Measurements from ENCODE around the gene OST4.

OST4 gene

DNA sequence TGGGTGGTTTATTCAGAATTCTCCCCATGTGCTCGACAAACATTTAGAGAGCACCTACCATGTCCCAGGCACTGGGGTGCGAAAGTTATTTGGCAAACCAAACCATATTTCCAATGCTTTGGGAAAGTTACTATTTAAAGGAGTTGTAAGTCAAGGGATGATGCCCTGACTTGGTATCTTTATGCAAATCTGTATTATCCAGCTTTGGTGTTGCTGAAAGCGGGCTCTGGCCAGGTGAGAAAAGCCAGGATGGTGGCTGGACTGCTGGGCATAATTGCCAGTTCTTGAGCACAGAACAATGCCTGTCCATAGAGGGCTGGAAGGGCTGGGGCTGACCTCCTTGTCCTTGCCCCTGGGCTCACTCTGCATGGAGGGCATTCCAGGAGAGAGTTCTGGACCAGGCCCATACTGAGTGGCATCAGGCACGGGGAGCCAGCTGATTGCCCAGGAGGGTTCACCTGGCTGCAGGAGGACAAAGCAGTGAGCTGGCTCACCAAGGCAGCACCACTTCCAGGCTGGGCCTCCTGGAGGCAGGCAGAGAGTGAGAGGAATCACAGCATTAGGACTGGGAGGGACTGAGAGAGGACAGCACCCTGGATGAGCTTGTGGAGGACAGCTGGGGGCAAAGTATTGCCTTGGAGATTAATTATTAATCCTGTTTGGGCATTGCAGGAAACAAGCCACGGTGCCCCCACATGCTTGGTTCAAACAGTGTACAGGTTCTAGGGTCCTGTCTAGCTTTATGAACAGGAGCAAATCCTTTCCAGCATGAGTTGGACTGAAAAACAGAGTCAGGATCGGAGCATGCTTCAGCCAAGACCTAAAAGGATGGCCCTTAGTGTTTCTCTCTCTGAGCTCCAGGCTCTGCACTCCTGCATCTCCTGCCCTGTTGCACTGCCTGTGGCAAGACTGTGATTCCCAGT, 22.2 kb upstream of the OST4 start:
- no peak for DNase-seq (ENCODE audit: low spot score)

DNA sequence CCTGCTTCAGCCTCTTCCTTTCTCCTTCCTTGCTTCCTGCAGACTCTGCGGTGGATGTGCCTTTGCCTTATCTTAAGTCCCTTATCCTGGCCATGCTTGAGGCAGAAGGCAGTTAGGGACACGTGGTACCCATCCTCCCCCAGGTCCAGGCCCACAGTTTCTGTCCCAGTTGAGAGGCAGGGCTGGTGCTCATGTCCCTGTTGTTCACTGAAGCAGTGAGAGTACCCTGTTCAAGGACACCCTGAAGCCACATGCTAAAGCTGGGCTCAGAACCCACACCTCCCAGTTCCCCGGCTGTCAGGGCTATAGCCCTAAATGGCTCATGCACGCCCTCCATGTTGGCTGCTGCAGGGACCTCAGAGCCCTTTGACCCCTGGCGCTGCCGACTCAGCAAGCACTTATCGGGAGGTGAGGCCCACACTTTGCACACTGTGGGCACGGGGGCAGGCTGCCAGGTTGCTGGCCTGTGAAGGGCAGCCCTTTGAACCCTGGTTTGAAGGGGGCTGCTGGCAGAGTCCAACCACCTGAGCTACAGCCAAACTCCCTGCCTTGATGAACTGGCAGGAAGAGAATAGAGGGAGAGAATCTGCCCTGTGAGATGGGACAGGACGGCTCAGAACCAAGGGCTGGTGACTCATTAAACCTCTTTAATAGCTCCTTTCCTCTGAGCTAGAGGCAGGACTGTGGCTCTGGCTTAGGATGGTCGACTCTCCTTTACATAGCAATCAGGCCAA, 21.4 kb upstream of the OST4 start:
- DNase-seq (ENCODE audit: low spot score), result no peak

DNA sequence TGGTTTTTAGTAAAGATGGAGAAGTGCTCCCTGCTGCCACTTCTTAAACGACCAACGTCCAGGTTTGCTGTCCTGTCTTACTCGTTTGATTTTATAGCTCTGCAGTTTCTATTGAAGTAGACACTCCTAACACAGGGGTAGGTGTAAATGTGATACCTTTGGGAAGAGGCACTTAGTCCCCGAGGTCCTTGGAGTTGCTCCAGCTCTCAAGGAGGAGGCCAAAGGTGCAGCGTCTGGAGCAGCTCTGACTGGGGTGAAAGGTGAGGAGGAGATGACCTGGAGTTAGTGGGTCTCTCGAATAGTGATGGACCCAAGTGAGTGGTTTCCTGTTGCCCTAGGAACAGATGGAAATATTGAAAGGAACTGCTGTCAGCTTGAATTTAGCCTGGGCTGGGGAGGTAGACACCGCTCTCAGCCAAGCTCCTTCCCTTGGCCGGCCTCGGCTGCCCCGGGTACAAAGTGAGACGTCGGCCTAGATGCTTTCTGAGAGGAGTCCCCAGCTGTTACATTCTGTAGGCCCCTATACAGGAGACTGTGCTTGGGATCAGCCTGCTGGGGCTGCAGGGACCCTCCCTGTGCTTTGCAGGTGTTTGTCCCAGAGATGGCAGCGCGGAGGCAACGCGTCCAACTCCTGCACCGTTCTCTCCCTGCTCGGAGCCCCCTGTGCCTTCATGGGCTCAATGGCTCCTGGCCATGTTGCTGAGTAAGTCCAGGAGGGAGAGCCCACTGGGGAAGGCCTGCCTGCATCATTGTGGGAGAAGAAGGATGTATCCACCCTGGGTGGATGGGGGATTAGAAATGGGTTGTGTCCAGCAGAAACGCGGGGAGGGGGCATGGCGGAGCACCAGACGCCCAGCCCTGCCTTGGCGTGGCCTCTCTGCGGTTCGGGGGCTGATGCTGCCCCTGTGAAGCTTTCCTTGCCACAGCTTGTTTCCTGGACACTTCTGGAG, 20.6 kb upstream of the OST4 start:
- no peak for DNase-seq (ENCODE audit: low spot score)

DNA sequence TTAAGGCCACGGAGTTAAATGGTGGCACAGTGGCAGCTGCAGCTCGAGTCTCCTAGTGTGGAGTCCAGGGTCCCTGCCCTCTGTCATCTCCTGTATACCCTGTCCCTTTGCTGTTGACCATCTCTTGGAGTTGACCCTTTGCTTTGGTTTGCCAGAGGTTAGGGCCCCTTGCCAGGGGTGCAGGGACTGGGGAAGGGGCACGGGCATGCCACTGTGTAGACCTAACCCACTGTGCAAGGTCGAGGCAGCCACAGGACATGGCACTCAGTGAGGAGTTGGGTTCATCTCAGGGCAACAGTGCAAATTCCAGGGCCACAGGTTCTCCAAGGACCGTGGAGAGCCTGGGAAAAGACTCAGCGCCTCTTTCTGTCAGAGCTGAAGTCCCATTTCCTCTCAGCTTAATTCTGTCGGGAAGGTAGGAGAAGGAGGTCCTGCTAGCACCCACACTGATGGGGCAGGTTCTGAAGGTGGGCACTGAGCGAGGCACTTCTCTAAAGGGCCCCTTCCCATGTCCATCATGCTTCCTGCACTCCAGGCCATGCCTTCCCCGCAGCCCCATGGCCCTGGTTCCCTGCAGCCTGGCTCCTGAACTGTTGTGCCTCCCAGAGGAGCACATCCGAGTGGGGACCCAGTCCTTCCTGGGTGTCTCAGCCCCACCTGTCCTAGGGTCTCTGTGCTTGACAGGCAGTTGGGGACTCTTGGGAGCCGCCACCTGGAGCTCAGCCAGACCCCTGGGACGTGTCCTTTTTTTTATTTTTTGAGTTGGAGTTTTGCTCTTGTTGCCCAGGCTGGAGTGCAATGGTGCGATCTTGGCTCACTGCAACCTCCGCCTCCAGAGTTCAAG, 17.9 kb upstream of the OST4 start:
- DNase-seq (ENCODE audit: low spot score), result no peak

DNA sequence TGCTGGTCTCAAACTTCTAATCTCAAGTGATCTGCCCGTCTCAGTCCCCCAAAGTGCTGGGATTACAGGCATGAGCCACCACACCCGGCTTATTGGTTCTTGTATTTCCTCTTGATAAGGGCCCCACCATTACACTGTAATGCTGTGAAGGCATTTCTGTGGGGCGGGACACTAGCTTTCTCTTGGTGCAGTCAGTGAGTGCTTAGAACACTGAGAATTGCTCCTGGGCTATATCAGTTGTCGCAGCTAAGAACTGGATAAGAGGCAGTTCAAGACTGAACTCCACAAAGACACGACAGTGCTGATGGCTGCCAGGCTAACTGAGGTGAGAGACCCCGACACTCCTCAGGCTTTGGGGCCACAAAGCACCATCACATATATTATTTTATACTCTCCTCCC, 17.2 kb upstream of the OST4 start:
- no peak for DNase-seq (ENCODE audit: low spot score)

DNA sequence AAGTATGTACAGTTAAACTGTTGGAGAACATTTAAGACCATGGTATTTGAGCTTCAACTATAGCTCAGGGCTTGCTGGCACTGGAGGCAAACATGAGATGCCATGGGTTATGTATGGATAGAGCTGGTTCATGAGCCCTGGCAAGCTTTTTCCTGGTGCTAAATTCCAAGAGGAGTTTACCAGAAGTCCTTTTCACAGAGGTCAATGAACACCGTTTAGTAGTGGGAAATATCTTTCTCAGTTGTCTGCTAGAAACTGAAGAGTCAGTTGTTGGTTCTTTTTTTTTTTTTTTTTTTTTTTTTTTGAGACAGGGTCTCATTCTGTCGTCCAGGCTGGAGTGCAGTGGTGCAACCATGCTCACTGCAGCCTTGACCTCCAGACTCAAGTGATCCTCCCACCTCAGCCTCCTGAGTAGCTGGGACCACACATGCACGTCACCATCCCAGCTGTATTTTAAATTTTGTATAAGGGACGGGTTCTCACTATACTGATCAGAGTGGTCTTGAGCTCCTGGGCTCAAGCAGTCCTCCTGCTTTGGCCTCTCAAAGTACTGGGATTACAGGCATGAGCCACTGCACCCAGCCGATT, 16.5 kb upstream of the OST4 start:
- no peak for DNase-seq (ENCODE audit: low spot score)

DNA sequence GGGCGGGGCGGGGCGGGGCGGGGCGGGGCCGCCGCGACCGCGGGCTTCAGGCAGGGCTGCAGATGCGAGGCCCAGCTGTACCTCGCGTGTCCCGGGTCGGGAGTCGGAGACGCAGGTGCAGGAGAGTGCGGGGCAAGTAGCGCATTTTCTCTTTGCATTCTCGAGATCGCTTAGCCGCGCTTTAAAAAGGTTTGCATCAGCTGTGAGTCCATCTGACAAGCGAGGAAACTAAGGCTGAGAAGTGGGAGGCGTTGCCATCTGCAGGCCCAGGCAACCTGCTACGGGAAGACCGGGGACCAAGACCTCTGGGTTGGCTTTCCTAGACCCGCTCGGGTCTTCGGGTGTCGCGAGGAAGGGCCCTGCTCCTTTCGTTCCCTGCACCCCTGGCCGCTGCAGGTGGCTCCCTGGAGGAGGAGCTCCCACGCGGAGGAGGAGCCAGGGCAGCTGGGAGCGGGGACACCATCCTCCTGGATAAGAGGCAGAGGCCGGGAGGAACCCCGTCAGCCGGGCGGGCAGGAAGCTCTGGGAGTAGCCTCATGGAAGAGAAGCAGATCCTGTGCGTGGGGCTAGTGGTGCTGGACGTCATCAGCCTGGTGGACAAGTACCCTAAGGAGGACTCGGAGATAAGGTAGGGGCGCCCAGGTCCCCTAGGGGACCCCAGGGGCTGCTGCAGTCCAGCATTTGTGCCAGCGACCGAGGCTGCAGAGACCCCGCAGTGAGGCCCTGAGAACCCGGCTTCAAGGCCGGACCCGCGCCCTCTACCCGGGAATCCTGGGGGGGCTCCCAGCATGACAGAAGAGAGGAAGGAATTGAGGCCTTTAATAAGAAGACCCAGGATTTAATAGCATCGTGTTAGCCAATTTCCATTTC, 15.5 kb upstream of the OST4 start, which contains the start of gene KHK:
KHK (plus strand) TSS at position 49 of the 870 bp plus-strand sequence; CDS start at position 537, 488 bp downstream.
- no peak for DNase-seq (ENCODE audit: low spot score)

DNA sequence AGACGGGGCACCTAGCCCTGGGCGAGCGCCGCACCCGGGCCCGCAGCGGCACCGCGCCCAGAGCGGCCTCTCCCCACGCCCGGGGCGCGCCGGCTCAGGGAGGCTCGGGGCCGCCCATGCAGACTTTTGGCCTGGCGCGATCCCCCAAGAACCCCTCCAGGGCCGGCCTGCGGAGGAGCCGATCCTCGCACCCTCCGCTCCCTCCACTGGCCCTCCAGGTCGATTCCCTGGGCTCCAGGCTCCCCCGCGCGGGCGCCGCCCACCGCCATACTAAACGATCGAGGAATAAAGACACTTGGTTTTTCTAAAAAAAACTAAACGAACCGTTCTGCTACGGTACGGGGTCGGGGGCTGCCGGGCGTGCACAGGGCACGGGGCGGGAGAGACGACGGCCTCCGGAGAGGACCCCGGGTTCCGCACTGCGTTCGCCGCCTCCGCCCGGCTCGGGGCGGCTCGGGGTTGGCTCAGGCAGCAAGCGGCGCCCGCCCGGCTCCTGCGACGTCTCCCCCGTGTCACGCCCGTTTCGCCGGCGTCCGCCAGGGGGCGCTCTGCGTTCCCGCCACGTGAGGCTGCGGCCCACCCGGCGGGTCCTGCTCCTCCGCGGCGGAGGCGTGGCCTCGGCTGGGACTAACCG, 14.8 kb upstream of the OST4 start:
- peak; percentile 98 for DNase-seq (ENCODE audit: low spot score)

DNA sequence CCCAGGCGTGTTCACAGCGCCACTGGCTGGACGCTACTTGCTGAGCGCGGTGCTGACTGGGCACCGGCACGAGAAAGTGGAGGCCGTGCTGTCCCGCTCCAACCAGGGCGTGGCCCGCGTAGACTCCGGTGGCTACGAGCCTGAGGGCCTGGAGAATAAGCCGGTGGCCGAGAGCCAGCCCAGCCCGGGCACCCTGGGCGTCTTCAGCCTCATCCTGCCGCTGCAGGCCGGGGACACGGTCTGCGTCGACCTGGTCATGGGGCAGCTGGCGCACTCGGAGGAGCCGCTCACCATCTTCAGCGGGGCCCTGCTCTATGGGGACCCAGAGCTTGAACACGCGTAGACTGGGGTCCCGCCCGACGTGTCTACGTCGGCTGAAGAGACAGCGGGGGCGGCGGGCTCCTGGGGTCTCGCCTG, 14.2 kb upstream of the OST4 start:
- DNase-seq (ENCODE audit: low spot score), result peak; percentile 27

DNA sequence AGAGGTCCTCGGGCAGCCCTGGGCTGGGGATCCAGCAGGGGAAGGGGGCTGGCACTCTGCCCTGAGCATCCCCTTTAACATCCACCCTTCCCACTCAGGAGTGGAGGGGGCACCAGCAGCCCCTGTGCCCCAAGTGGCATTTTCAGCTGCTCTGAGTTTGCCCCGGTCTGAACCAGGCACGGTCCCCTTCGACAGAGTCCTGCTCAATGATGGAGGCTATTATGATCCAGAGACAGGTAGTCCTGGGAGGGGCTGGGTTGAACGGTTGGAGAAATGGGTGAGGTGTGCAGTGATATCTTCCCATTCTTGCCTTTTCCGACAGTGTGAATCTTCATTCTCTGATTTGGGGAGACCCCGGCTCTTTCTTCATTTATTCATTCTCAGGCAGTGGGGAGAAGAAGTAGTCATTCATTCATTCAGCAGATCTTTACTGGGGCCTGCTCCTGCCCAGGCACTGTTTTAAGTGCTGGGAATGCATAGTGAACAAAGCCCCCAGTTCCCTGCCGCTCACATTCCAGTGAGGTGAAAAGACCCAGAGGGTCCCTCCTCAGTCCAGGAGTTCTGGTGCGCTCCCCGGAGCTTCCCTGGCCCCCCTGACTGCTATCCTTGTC, 13.7 kb upstream of the OST4 start:
- no peak for DNase-seq (ENCODE audit: low spot score)

DNA sequence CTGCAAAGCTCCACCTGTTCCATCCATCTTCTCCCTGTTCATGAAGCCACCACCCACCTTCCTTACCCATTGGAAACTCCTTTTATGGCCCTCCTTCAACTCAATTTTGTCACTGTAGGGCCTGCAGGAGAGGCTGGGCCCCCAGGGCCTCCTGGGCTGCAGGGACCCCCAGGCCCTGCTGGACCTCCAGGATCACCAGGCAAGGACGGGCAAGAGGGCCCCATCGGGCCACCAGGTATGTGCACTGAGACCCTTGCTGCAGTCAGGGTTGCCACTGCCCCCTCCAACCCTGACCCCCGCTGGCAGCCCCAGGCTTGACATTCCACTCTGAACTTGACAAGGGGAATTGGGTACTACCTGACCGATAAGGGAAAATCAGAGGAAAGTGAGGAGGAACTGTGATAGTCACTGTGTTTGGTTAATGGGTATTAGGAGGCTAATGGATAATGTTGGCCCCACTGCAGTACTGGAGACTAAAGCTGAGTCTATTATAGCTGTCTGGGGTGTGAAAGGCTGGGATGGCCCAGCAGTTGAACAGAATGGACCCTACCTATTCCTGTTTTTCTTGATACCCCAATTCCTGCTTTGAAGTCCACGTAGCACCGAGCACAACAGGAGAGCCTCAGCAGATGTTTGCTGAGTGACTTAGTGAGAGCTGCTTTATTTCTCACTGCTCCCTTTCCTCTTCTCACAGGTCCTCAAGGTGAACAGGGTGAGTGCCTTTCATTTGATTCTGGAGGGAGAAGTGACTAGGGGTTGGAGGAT, 13.0 kb upstream of the OST4 start:
- no peak for DNase-seq (ENCODE audit: low spot score)

DNA sequence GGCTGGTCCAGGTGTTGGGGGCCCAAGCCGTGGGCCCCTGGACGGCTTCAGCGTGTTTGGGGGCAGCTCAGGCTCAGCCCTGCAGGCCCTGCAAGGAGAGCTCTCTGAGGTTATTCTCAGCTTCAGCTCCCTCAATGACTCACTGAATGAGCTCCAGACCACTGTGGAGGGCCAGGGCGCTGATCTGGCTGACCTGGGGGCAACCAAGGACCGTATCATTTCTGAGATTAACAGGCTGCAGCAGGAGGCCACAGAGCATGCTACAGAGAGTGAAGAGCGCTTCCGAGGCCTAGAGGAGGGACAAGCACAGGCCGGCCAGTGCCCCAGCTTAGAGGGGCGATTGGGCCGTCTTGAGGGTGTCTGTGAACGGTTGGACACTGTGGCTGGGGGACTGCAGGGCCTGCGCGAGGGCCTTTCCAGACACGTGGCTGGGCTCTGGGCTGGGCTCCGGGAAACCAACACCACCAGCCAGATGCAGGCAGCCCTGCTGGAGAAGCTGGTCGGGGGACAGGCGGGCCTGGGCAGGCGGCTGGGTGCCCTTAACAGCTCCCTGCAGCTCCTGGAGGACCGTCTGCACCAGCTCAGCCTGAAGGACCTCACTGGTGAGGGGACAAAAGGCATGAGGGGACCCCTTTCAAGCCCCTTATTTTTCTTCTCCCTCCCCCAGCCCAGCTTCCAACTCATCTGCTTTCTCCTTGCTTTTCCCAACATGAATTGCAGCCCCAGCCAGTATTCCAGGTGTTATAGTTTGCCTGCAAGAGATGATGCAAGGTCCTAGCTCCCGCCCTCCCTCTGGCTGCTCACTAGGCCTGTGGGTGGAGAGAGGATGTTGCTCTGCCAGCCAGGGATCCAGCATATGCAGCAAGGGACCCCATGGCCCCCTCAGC, 12.2 kb upstream of the OST4 start:
- DNase-seq (ENCODE audit: low spot score), result no peak

DNA sequence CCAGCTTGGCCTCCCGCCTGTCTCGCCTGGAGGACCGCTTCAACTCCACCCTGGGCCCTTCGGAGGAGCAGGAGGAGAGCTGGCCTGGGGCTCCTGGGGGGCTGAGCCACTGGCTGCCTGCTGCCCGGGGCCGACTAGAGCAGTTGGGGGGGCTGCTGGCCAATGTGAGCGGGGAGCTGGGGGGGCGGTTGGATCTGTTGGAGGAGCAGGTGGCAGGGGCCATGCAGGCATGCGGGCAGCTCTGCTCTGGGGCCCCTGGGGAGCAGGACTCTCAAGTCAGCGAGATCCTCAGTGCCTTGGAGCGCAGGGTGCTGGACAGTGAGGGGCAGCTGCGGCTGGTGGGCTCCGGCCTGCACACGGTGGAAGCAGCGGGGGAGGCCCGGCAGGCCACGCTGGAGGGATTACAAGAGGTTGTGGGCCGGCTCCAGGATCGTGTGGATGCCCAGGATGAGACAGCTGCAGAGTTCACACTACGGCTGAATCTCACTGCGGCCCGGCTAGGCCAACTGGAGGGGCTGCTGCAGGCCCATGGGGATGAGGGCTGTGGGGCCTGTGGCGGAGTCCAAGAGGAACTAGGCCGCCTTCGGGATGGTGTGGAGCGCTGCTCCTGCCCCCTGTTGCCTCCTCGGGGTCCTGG, 11.4 kb upstream of the OST4 start:
- no peak for DNase-seq (ENCODE audit: low spot score)

DNA sequence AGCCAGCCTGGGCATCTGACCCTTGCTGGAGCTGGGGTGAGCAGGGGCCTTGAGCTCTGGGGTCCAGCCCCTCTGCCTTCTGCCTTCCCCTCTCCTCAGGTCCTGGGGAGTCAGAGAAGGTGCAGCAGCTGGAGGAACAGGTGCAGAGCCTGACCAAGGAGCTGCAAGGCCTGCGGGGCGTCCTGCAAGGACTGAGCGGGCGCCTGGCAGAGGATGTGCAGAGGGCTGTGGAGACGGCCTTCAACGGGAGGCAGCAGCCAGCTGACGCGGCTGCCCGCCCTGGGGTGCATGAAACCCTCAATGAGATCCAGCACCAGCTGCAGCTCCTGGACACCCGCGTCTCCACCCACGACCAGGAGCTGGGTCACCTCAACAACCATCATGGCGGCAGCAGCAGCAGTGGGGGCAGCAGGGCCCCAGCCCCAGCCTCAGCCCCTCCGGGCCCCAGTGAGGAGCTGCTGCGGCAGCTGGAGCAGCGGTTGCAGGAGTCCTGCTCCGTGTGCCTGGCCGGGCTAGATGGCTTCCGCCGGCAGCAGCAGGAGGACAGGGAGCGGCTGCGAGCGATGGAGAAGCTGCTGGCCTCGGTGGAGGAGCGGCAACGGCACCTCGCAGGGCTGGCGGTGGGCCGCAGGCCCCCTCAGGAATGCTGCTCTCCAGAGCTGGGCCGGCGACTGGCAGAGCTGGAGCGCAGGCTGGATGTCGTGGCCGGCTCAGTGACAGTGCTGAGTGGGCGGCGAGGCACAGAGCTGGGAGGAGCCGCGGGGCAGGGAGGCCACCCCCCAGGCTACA, 10.7 kb upstream of the OST4 start:
- DNase-seq (ENCODE audit: low spot score), result no peak

DNA sequence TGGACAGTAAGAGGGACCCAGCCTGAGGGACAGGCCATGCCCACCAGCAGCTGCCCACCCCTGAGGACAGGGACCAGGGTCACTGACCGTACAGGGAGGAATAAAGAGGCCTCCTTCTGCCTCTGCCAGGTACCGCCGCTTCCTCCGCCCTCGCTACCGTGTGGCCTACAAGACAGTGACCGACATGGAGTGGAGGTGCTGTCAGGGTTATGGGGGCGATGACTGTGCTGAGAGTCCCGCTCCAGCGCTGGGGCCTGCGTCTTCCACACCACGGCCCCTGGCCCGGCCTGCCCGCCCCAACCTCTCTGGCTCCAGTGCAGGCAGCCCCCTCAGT, 9.1 kb upstream of the OST4 start:
- DNase-seq (ENCODE audit: low spot score), result no peak

DNA sequence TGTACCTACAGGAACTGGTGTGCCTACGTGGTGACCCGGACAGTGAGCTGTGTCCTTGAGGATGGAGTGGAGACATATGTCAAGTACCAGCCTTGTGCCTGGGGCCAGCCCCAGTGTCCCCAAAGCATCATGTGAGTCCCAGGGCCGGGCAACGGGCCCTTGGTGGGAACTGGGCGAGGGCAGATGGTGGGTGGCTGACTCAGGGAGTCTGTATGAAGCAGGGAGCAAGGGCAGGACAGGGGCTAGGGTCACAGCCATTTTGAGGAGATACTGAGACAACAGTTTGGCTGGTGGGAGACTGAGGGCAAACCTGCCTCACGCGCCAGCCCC, 8.7 kb upstream of the OST4 start:
- DNase-seq (ENCODE audit: low spot score), result no peak
